SU-DHL-6 (cell line): ENCODE measurements around the gene AKAP12.

Experiments
- H2AFZ ChIP-seq: fragments of 200-600 bp; sonication (generic); 2 replicates; pipeline ENCODE4 v1.6.1; 2014; ENCODE audit warnings: low read depth, mild to moderate bottlenecking, moderate library complexity, mixed read lengths, antibody characterized with exemption, low read length; ENCODE audit not compliant: severe bottlenecking
- H3F3A ChIP-seq: fragments of 200-600 bp; shearing (Covaris generic); 2 replicates; pipeline ENCODE4 v1.6.0; 2016; ENCODE audit warnings: antibody characterized with exemption, mild to moderate bottlenecking; ENCODE audit not compliant: insufficient read depth
- H3K27ac ChIP-seq: fragments of 200-600 bp; sonication (generic); 2 replicates; pipeline ENCODE4 v1.5.1; 2016; ENCODE audit warnings: low read depth, mild to moderate bottlenecking, low read length, moderate library complexity, mixed read lengths
- H3K27me3 ChIP-seq: fragments of 200-600 bp; sonication (generic), shearing (Covaris generic); 2 replicates; pipeline ENCODE4 v1.6.0; 2014; ENCODE audit warnings: mild to moderate bottlenecking, low read length
- H3K36me3 ChIP-seq: fragments of 200-600 bp; sonication (generic); 2 replicates; pipeline ENCODE4 v1.6.1; 2014; ENCODE audit warnings: mild to moderate bottlenecking, low read length, mixed read lengths
- H3K4me2 ChIP-seq: fragments of 300-600, 200-600 bp; shearing (Covaris generic), sonication (generic); 2 replicates; pipeline ENCODE4 v1.6.0; 2014; ENCODE audit warnings: low read length, low read depth, mild to moderate bottlenecking; ENCODE audit not compliant: poor library complexity, severe bottlenecking
- H3K4me3 ChIP-seq: fragments of 200-600 bp; sonication (generic); 2 replicates; pipeline ENCODE4 v1.5.1; 2014; ENCODE audit warnings: antibody characterized with exemption, low read length, mild to moderate bottlenecking, mixed read lengths; ENCODE audit not compliant: insufficient read depth, poor library complexity, severe bottlenecking
- H3K79me2 ChIP-seq: fragments of 200-600 bp; sonication (generic); 2 replicates; pipeline ENCODE4 v1.6.1; 2014; ENCODE audit warnings: mild to moderate bottlenecking, low read length, moderate library complexity; ENCODE audit not compliant: insufficient read depth
- H3K9ac ChIP-seq: fragments of 200-600 bp; sonication (generic); 2 replicates; pipeline ENCODE4 v1.7.0; 2014; ENCODE audit warnings: mild to moderate bottlenecking, low read length
- H3K9me2 ChIP-seq: fragments of 200-600 bp; sonication (generic); replicated peaks from 2 replicates; pipeline ENCODE4 v1.6.1; 2014; ENCODE audit warnings: low read length; ENCODE audit not compliant: insufficient read depth
- H3K9me3 ChIP-seq: fragments of 200-600 bp; sonication (generic); 2 replicates; pipeline ENCODE4 v1.6.1; 2014; ENCODE audit warnings: low read length, mixed read lengths; ENCODE audit not compliant: insufficient read depth
- H4K20me1 ChIP-seq: fragments of 200-600 bp; sonication (generic); 2 replicates; pipeline ENCODE4 v1.6.1; 2014; ENCODE audit warnings: low read depth, mild to moderate bottlenecking, antibody characterized with exemption, low read length, moderate library complexity, mixed read lengths
- EZH2phosphoT487 ChIP-seq: fragments of 200-600 bp; sonication (generic), shearing (Covaris generic); conservative IDR thresholded peaks from 2 replicates; pipeline ENCODE4 v1.6.1; 2018; ENCODE audit warnings: mild to moderate bottlenecking, antibody characterized with exemption, low read length, moderate library complexity, mixed read lengths
- TF ChIP-seq, protein P1 (sequence below): fragments of 200-600 bp; sonication (generic); IDR thresholded peaks from one replicate; pipeline ENCODE4 v1.5.1; 2017; ENCODE audit warnings: antibody characterized with exemption, mild to moderate bottlenecking, low read length, moderate library complexity; ENCODE audit not compliant: insufficient read depth, poor library complexity, severe bottlenecking

Gene AKAP12

DNA sequence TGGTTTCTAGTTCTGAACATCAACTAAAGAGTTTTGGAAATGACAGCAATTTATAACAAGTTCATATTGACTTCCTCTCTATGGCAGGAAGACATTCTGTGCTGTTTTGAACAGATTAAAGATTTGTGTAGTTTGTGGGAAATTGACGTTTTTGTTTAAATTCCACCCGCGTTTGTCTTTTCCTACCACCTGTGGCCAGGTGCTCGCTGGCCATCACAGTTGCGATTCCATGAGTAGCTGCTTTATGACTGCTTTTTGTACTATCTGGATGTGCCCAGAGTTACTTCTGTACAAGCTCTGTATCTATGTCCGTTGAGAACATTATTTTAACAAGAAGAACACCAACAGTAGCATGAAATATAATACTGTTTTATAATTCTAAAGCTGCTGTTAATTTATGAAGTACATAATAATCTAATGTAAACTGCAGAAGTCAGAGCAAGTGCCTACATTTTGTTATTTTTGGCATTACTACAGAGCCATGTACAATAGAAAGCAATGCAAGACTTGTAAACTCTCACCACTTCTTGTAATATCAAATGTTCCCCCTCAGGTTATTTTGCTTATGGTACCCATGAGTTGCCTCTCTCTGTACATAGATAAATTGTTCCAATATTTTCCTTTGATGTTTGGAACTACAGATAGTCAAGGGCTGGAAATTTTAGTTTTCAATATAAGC lies 118.1 kb downstream of the AKAP12 start:
- TF ChIP-seq, protein P1, sequence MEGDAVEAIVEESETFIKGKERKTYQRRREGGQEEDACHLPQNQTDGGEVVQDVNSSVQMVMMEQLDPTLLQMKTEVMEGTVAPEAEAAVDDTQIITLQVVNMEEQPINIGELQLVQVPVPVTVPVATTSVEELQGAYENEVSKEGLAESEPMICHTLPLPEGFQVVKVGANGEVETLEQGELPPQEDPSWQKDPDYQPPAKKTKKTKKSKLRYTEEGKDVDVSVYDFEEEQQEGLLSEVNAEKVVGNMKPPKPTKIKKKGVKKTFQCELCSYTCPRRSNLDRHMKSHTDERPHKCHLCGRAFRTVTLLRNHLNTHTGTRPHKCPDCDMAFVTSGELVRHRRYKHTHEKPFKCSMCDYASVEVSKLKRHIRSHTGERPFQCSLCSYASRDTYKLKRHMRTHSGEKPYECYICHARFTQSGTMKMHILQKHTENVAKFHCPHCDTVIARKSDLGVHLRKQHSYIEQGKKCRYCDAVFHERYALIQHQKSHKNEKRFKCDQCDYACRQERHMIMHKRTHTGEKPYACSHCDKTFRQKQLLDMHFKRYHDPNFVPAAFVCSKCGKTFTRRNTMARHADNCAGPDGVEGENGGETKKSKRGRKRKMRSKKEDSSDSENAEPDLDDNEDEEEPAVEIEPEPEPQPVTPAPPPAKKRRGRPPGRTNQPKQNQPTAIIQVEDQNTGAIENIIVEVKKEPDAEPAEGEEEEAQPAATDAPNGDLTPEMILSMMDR = no peak
- no peaks in the 10 kb centered on the region for H3K9me3 ChIP-seq
- no peak overlapping the region for H3K9ac ChIP-seq
- no peaks in the 10 kb centered on the region for H3K27me3 ChIP-seq
- no peaks in the 10 kb centered on the region; the same call in 1 of the 2 replicates for H3K36me3 ChIP-seq
- H2AFZ ChIP-seq = no peak overlapping the region
- no peak overlapping the region for H3K4me3 ChIP-seq
- H3K4me2 ChIP-seq = no peak overlapping the region
- H3F3A ChIP-seq = peaks cover 5% of the 10 kb centered on the region; the same call in 1 of the 2 replicates
- H3K79me2 ChIP-seq = no peaks in the 10 kb centered on the region
- no peak overlapping the region for H3K27ac ChIP-seq
- H3K9me2 ChIP-seq = no peaks in the 10 kb centered on the region
- H4K20me1 ChIP-seq = no peaks in the 10 kb centered on the region

DNA sequence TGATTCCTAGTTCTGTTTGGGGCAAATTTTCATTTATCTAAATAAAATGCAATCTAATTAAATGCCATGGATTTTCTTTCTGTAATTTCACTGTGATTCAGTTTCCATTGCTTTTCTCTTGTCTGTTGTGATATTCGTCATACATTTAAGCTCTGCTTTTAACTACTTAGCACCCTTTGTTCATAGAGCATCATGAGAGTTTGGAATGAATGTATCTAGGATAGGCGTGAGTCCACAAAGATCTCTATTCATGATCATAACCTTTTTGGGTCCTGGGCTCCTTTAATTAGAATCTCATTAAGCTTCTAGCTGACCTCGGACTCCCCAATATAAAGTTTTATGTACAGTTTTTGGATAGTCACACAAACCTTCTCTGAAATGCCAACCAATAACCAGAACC lies 118.7 kb downstream of the AKAP12 start:
- H3F3A ChIP-seq = peaks cover 5% of the 10 kb centered on the region; the same call in 1 of the 2 replicates
- no peak overlapping the region for H3K4me3 ChIP-seq
- H2AFZ ChIP-seq = no peak overlapping the region
- H3K4me2 ChIP-seq = no peak overlapping the region
- H3K9ac ChIP-seq = no peak overlapping the region
- H3K79me2 ChIP-seq = no peaks in the 10 kb centered on the region
- no peaks in the 10 kb centered on the region for H3K27me3 ChIP-seq
- H3K27ac ChIP-seq = no peak overlapping the region
- no peak for TF ChIP-seq EZH2phosphoT487
- TF ChIP-seq, protein P1 = no peak
- H3K9me2 ChIP-seq = no peaks in the 10 kb centered on the region
- H3K9me3 ChIP-seq = no peaks in the 10 kb centered on the region
- no peaks in the 10 kb centered on the region for H4K20me1 ChIP-seq
- no peaks in the 10 kb centered on the region; the same call in 1 of the 2 replicates for H3K36me3 ChIP-seq

DNA sequence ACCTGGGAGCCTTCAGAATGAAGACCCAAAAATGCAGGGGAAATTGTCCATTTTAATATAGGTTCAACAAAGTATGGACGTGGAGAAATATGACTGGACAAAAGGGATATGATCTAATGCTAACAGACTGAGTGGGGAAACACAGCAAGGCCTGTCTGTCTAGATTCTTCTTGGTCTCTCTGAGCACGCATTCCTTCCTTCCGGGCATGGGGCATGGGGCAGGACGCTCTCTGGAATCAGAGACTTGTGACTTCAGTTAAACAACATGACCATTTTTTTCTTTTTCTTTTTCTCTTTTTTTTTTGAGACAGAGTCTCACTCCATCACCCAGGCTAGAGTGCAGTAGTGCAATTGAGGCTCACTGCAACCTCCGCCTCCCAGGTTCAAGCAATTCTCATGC lies 119.7 kb downstream of the AKAP12 start:
- no peak overlapping the region for H3K27ac ChIP-seq
- no peaks in the 10 kb centered on the region; the same call in 1 of the 2 replicates for H3K36me3 ChIP-seq
- H3K9me2 ChIP-seq = no peaks in the 10 kb centered on the region
- H3K27me3 ChIP-seq = no peaks in the 10 kb centered on the region
- TF ChIP-seq EZH2phosphoT487 = no peak
- TF ChIP-seq, protein P1 = no peak
- H3F3A ChIP-seq = no peaks in the 10 kb centered on the region
- no peak overlapping the region for H3K4me3 ChIP-seq
- H4K20me1 ChIP-seq = no peaks in the 10 kb centered on the region
- no peak overlapping the region for H3K9ac ChIP-seq
- H3K79me2 ChIP-seq = no peaks in the 10 kb centered on the region
- H3K4me2 ChIP-seq = no peak overlapping the region
- H3K9me3 ChIP-seq = no peaks in the 10 kb centered on the region
- H2AFZ ChIP-seq = no peak overlapping the region
